HepG2 (cell line): ENCODE measurements around the gene DPEP1. TPM values are rescaled to one million over a fixed set of nuclear protein-coding genes. Genes with fewer than 3 reads are reported as not detected.
A peak's percentile ranks its signal among the peaks of the same experiment; 100 is the strongest.

Experiments
- AGO1 ChIP-seq: fragments of 200-400 bp; formaldehyde crosslinking; IDR thresholded peaks from 2 replicates; pipeline ENCODE4 v1.6.1; 2017; ENCODE audit warnings: mild to moderate bottlenecking, low read depth, low read length, moderate library complexity; ENCODE audit not compliant: poor library complexity, severe bottlenecking
- GMEB2 ChIP-seq: IDR thresholded peaks from 2 replicates; pipeline ENCODE4 v1.6.1; 2016; ENCODE audit warnings: missing biosample characterization, missing genetic modification reagents, low read depth
- GRHL1 ChIP-seq: sonication (generic); formaldehyde crosslinking; conservative IDR thresholded peaks from 2 replicates; pipeline ENCODE4 v1.8.0; 2022; ENCODE audit warnings: missing genetic modification reagents
- NKX3-1 ChIP-seq: sonication (generic); formaldehyde crosslinking; IDR thresholded peaks from 2 replicates; pipeline ENCODE4 v1.5.0; 2020; ENCODE audit warnings: missing genetic modification reagents
- RBM22 ChIP-seq: fragments of 200-400 bp; formaldehyde crosslinking; optimal IDR thresholded peaks from 2 replicates; pipeline ENCODE3; 2017; ENCODE audit warnings: mild to moderate bottlenecking, low read length, moderate library complexity
- SPEN ChIP-seq: sonication (generic); formaldehyde crosslinking; IDR thresholded peaks from 2 replicates; pipeline ENCODE4 v1.5.1; 2020; ENCODE audit warnings: low read depth, mild to moderate bottlenecking, missing genetic modification reagents
- TBX3 ChIP-seq: fragments of 450-650 bp; IDR thresholded peaks from 2 replicates; pipeline ENCODE4 v1.6.1; 2017; ENCODE audit warnings: antibody characterized with exemption, mild to moderate bottlenecking, inconsistent platforms, borderline replicate concordance
- TEF ChIP-seq: sonication (generic); formaldehyde crosslinking; IDR thresholded peaks from 2 replicates; pipeline ENCODE4 v1.5.0; 2020; ENCODE audit warnings: missing genetic modification reagents
- TFDP2 ChIP-seq: sonication (generic); formaldehyde crosslinking; IDR thresholded peaks from 2 replicates; pipeline ENCODE4 v1.4.0; 2020; ENCODE audit warnings: missing genetic modification reagents
- TSC22D2 ChIP-seq: sonication (generic); formaldehyde crosslinking; IDR thresholded peaks from 2 replicates; pipeline ENCODE4 v1.5.1; 2020; ENCODE audit warnings: missing genetic modification reagents, mild to moderate bottlenecking, borderline replicate concordance
- UBTF ChIP-seq: sonication (generic); formaldehyde crosslinking; IDR thresholded peaks from 2 replicates; pipeline ENCODE4 v1.4.0; 2020; ENCODE audit warnings: mild to moderate bottlenecking, missing genetic modification reagents
- USF2 ChIP-seq, 2 experiments: sonication (generic) in 1 of 2; formaldehyde crosslinking in 1 of 2; IDR thresholded peaks; 2 replicates each; pipeline versions ENCODE4 v1.5.1 to v1.6.1; 2011 to 2020; ENCODE audit warnings: borderline replicate concordance in 1 of 2, low read depth in 1 of 2, low read length in 1 of 2, mild to moderate bottlenecking in 1 of 2, missing genetic modification reagents in 1 of 2, moderate library complexity in 1 of 2
- ZNF280B ChIP-seq: sonication (generic); formaldehyde crosslinking; IDR thresholded peaks from 2 replicates; pipeline ENCODE4 v1.5.0; 2020; ENCODE audit warnings: missing genetic modification reagents, mild to moderate bottlenecking, borderline replicate concordance
- ZNF33A ChIP-seq: sonication (generic); formaldehyde crosslinking; IDR thresholded peaks from 2 replicates; pipeline ENCODE4 v1.5.1; 2020; ENCODE audit warnings: missing genetic modification reagents, mild to moderate bottlenecking, moderate library complexity, borderline replicate concordance
- ZNF678 ChIP-seq: sonication (generic); formaldehyde crosslinking; IDR thresholded peaks from 2 replicates; pipeline ENCODE4 v1.4.0; 2020; ENCODE audit warnings: mild to moderate bottlenecking, missing genetic modification reagents
- ZNF761 ChIP-seq: sonication (generic); formaldehyde crosslinking; conservative IDR thresholded peaks from 2 replicates; pipeline ENCODE4 v1.4.0; 2020; ENCODE audit warnings: mild to moderate bottlenecking, missing genetic modification reagents
- polyA plus RNA-seq, 8 experiments: library from polyadenylated mRNA; depleted of rRNA in 3 of 8; stranded (reverse) in 7 of 8; unstranded in 1 of 8; fragments of >200 nt; fragmentation: Illumina TruSeq in 4 of 8; extraction: Trizol in 4 of 8; gene quantifications; 2 replicates each; pipeline versions ENCODE4 v1.2.1 to v1.2.3, GENCODE V29; 2011 to 2016; ENCODE audit warnings: low read depth in 4 of 8, missing spikeins in 1 of 8, mixed read lengths in 1 of 8; ENCODE audit not compliant: insufficient read depth in 1 of 8
- total RNA-seq, 5 experiments: library from RNA; depleted of rRNA; stranded (reverse); fragments of >200 nt; fragmentation: Illumina TruSeq; extraction: Trizol; gene quantifications; 2 replicates each; pipeline ENCODE4 v1.2.3, GENCODE V29; 2016; ENCODE audit warnings: low read depth in 1 of 5

DPEP1 gene
- total and polyA plus RNA-seq, 2 of the 13 experiments (the other 11 are each of a cell fraction or from before 2014, with no cell fraction given), result 37.6 to 52.2 TPM

- peak; percentile 30; the same call in 1 of the 2 replicates for TF ChIP-seq USF2 (IDR thresholded peaks at IDR 0.05; ENCODE audit: low read depth, low read length)
- no peak for TF ChIP-seq USF2 (CRISPR knock-in tag; IDR thresholded peaks at IDR 0.05; ENCODE audit: borderline replicate concordance)
- TF ChIP-seq TEF (CRISPR knock-in tag), result no peak
- 0 out of 2 replicates have a peak, but pooled peaks have one; percentile 4 for TF ChIP-seq ZNF280B (CRISPR knock-in tag)
- no peak for TF ChIP-seq GMEB2 (CRISPR knock-in tag)
- TF ChIP-seq RBM22, result no peak
- no peak for TF ChIP-seq TFDP2
- no peak for TF ChIP-seq TBX3
- no peak for TF ChIP-seq NKX3-1 (CRISPR knock-in tag)
- TF ChIP-seq GRHL1 (CRISPR knock-in tag), result no peak
- no peak for TF ChIP-seq ZNF33A
- TF ChIP-seq ZNF761 (CRISPR knock-in tag), result no peak
- TF ChIP-seq TSC22D2 (CRISPR knock-in tag), result no peak
- TF ChIP-seq ZNF678, result no peak
- TF ChIP-seq AGO1, result no peak
- no peak for TF ChIP-seq SPEN
- 0 out of 2 replicates have a peak, but pooled peaks have one; percentile 6 for TF ChIP-seq UBTF (CRISPR knock-in tag)
Measured at GRCh38 chr16:89596061-89596689, 17.3 kb upstream of the DPEP1 start (continued).
